Activated CD4-positive, CD25-positive, alpha-beta regulatory T cell treated with anti-CD3 and anti-CD28 coated beads, Interleukin-2, amount 50 U/mL, for 24 hours (primary cell): ENCODE results near the gene TPST2.
A peak's percentile ranks its signal among the peaks of the same experiment; 100 is the strongest.

Source experiments
- ATAC-seq, 2 donors: fragments of 150-1000 bp; cut with Tn5 transposase; one replicate each; pipeline ENCODE4 v1.10.0; 2021; ENCODE audit warnings: mild to moderate bottlenecking in 1 of 2, moderate library complexity in 1 of 2

Gene TPST2

DNA sequence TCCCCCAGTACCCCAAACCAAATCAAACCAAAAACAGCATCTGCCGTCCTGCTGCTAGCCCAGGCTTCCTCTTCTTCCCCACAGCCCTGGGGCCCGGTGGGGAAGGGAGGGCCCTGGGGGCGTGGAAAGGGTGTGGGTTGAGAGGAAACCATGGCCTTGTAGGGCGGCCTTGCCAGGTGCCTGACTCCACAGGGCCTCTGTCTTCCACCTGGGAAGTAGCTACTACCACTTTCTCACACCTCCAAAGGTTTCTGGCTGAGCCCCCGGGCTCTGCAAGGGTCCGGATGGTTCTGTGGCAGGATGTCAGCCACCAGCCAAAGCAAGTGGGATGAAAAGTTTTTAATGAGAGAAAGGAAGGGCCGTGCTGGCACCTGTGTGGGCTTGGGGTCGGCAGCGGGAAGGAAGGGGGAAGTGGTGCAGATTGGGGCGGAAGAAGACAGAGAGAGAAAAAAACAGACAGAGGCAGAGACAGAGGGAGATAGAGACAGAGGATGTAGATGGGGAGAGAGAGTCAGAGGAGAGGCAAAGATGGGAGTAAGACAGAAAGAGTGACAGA is 10.5 kb downstream of the TPST2 start:
- peak; percentile 89 to 92 for ATAC-seq

DNA sequence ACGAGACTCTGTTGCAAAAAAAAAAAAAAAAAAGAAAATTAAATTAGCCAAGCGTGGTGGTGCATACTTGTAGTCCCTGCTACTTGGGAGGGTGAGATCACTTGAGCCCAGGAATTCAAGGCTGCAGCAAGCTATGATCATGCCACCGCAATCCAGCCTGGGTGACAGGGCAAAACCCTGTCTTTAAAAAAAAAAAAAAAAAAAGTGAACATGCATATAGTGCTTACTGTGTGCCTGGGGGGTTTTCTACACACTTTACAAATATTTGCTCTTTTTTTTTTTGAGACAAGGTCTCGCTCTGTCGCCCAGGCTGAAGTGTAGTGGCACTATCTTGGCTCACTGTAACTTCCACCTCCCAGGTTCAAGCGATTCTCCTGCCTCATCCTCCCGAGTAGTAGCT is 12.9 kb downstream of the TPST2 start:
- ATAC-seq: no peak

DNA sequence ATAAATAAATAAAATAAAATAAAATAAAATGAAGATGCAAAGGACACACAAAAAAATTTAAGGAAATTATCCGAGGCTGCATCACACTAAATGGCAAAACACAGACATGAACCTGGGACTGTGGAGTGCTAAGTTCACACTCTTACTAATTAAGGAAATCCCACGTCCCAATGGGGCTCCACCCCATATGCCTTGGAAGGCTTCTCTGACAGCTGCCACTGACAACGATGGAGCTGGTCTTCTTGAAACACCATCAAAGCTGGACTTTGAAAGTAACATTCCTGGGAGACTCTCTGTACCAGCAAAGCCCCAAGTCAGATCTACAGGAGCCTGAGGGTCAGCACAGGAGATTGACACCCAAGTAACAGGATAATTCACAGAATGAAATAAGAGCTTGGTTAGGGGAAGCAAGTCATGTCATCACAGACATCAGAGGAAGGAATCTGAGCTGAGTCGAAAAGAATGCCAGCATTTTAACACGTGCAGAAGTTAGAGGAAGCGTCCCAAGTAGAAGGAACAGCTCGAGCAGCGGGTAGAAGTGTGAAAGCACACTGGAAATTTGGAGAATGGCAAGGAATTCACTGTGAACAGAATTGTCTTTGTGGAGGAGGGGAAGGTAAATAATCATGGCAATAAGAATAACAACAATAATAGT is 13.8 kb downstream of the TPST2 start:
- ATAC-seq: no peak

DNA sequence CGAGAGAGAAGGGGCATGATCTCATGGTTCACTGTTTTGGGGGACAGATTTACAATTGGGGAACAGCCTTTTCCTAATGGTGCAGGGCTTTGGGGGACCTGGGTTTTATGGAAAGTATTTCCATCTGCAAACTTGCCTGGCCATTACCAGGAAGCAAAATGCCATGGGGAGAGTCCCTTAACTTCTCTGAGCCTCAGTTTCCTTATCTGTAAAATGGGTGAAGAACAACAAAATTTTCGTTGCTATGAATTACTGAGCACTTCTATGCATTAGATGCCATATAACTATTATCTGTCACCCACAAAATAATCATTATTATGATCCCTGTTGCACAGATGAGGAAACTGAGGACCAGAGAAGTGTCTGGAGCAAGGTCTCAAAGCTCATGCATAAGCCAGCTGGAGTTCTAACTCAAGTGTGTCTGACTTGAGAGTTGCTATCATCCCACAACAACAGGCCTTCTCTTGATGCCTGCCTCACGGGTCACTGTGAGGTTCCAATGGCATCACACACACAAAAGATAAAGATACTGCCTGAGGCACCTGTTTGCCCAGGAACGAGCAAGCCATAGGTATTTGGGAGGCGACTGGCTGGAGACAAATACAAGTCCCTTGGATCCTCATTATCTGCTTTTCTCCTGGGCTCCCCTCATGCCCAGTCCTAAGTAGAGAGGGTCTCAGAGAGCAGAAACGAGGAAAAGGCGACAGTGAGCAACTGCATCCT is 15.8 kb downstream of the TPST2 start:
- ATAC-seq: no peak

DNA sequence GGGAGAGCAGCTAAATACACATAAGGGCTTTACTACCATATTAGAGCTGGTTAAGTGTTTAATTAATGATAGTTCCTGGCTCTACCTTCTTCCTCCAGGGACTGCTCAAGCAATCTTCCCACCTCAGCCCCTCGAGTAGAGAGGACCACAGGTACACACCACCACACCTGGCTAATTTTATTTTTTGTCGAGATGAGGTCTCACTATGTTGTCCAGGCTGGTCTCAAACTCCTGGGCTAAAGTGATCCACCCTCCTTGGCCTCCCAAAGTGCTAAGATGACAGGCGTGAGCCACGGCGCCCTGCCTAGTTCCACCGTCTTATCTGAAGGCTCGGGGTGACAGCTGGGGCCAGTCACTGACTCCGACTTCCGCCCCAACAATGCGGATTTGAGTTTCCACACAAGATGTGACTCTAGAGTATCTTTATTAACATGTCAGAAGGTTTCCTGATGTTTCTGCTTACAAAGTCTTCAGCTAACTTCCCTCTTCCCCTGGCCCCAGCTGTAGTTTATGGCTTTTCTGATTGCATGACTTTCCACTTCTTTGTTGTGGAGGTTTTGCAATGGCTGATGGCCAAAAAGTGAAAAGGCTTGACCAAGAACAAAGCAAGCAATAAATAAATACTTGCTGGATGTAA is 16.8 kb downstream of the TPST2 start:
- no peak for ATAC-seq

DNA sequence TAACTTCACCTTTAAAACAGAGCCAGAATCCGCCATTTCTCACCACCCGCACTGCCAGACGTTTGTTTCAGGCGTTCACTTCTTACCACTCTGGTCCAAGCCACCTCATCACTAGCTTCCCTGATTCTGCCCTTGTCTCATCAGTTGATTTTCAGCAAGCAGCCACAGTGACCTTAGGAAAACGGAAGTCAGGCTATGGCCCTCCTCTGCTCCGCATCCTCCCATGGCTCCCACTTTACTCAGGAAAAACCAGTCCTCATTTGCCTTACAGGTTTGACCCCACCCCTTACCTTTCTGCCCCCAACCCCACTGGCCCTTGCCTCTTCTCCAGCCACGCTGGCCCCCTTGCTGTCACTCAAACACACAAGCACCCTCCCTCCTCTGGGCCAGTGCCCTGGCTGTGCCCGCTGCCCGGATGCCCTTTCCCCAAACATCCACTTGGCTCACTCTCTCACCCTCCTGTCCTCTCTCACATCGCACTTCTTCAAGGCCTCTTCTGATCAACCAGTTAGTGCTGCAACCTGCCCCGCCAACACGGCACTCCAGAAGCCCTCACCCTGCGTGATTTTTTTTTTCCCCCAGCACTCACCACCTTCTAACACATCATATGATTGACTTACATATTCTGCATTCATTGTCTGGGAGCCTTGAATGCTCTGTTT is 18.9 kb downstream of the TPST2 start:
- no peak for ATAC-seq

DNA sequence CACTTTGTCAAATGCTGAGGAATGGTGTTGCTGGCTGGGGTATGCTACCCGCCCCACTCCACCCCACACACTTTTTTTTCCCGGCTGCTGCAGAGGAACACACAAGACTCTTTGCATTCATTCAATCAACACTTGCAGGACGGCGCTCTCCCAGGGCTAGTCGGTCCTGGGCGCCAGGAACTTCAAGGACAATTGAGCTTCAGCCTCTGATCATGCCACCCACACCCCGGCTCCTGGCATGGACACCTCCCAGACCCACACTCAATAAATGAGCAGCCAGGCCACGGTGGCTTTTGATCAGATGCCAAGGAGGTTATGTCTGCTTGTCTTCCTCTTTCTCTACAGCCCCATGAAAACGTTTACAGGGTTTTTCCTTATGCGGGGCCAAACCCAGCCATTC is 19.8 kb downstream of the TPST2 start:
- no peak for ATAC-seq

DNA sequence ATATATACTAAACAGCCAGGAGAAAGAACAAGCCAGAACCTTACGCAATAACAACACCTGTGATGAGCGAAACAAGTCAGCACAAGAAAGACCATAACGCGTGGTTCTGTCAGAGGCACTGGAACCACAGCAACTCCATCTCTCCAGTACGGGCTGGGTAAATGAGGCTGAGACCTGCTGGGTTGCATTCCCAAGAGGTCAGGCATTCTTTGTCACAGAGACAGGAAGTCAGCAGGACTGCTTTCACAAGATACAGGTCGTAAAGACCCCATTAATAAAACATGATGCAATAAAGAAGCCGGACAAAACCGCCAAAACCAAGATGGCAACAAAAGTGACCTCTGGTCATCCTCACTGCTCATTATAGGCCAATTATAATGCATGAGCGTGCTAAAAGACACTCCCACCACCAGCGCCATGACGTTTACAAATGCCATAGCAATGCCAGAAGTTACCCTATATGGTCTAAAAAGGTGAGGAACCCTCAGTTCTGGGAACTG is 21.7 kb downstream of the TPST2 start:
- no peak for ATAC-seq

DNA sequence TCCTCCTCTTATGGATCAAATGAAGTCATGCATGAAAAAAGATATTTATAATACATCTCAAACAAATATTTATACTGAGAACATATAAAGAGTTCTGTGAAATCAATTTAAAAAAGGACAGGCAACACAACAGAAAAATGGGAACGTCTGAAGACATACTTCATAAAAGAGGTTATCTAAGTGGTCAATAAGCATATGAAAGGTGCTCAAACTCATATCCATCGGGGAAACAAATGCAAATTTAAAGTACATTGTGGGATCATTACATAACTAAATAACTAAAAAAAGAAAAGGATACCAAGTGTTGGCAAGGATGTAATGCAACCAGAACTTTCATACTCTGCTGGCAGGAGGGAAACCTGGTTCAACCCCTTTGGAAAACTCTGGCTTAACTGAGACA is 22.3 kb downstream of the TPST2 start:
- no peak for ATAC-seq

DNA sequence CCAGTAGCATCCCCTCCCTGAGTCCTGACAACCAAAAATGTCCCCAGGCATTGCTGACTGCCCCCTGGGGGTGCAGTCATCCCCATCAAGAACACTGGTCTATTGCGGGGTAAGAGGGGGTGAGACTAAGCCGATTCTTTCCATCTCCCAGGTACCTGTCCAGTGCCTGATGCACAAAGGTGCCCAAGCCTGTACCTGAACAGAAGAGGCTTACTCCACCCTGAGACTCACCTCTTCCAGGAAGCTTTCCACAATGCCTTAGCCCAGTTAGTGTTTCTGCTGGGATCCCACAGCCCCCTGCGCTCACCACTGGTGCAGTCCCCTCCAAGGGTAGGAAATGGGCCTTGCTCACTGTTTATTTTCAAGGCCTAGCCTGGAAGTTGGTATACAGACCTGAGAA is 22.9 kb downstream of the TPST2 start:
- ATAC-seq: no peak

DNA sequence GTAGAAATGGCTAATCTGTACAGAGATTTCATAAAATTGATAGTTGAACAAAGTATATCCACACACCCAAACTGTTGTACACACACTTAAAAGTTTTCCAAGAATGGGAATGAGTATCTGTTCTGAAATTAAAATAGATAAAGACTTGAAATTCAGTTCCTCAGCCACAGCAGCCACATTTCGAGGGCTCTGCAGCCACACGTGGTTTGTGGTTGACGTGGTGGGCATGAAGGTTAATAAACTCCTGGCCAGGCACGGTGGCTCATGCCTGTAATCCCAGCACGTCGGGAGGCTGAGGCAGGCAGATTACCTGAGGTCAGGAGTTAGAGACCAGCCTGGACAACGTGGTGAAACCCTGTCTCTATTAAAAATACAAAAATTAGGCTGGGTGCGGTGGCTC is 24.0 kb downstream of the TPST2 start:
- no peak for ATAC-seq

DNA sequence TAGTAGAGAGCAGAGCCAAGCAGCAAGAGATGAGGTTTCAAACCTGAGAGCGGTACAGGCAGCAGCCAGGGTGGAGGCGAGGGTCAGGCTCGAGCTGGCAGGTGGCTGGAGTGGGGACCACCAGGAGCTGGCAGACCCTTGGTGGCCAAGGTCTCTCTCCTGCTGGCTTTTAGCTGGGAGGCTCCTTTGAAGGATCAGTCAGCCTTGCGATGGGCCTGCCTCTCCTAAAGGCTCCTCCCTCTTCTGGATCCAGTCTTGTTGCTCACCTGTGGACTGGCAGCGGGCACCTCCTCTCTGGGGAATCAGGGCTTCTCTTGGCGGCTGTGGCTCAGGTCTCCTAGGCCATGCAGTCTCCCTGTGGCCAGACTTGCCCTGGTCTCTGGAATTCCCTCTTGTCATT is 24.8 kb downstream of the TPST2 start:
- ATAC-seq: no peak

DNA sequence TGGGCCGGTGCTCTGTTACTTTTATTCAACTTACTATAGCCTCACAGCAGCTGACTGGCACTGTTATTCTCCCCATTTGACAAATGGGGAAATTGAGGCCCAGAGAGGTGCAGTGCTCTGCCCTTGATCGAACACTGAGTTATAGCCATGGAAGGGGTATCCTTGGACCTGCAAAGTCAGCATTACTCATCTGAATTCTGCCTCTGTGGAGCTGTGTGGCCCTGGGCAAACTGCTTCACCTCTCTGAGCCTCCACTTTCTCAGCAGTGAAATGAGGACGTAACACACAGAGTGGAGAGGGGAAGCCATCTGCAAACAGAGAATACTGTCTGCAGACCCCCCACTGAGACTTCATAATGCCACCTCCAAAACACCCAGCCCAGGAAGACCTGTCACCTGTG is 25.3 kb downstream of the TPST2 start:
- no peak for ATAC-seq

DNA sequence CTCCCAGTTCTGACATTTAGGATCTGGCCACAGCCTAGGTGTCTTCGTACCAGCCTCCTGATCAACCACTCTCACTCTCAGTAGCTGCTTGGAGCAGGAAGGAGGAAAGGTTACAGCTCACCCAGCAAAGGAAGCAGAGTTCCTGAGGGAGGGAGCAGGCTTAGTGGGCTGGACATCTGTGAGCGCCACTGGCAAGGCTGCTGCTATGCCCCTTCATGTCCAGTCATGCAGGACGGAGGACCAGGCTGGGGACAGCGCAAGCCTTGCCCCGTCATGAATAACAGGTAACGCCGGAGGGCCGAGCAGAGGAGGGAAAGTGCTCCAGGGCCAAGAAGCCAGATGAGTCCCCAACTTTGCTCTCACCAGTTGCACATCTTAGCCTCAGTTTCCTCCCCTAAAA is 25.8 kb downstream of the TPST2 start:
- no peak for ATAC-seq

DNA sequence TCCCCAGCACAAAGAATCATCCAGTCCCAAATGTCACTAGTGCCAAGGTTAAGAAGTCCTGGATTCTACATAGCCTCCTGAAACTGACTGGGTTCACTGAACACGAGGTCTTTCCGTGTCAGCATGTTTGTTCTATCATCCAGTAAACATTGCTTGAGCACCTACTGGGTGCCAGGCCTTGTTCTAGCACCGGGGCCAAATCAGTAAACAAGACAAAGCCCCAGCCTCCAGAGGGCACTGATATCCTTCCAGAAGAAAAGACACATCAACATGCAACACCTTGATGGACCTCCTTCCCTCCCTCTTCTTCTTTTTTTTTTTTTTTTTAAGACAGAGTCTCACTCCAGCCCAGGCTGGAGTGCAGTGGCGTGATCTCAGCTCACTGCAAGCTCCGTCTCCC is 26.9 kb downstream of the TPST2 start:
- ATAC-seq: no peak

DNA sequence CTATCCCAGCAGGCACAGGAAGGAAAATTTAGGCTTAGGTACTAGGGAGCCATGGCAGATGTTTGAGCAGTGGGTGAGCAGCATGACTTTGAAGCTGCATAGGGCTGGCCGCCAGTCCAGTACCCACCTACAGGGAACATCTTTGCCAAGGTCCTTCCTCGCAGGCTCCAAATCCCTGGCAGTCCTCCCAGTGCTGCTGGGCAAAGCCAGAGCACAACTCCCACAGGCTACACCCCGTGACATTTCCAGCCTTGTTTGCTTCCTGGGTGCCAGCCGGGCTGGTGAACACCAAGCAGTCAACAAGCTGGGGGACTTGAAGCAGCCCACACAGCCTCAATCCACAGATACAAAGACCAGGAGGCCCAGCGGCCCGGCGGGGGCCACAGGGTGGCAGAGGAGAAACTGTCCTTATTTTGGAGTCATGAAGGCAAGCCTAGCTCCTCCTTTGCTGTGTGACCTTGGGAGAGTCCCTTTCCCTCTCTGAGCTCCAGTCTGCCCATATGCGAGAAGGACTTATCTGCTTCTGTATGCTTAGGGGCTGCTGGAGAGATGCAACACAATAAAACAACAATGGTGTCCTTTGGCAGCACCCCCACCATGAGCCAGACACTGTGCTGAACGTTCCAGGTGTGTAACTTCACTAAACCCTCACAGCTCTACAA is 28.0 kb downstream of the TPST2 start:
- no peak for ATAC-seq

DNA sequence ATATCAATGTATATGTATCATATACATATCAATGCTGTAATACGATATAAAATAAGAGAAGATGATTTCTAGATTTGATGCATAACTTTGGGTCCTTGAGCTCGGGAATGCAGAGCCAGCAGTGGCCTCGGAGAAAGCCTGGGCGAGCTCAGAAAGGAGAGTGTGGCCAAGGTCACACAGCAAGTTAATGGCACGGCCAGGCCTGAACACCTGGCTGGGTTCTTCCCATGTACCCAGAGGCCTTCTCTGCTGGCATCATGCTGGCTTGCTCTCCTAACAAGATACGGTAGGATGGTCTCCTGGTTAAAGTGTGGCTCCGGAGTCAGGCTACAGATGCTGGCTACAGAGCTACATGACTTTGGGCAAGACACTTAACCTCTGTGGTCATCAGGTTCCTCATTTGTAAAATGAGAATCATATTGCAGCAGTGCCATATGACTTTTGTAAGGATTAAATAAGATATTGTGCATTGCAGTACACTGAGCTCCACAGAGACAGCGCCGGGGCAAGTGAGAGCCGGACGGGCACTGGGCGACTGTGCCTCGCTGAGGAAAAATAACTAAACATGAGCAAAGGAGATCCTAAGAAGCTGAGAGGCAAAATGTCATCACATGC is 29.9 kb downstream of the TPST2 start:
- no peak for ATAC-seq

DNA sequence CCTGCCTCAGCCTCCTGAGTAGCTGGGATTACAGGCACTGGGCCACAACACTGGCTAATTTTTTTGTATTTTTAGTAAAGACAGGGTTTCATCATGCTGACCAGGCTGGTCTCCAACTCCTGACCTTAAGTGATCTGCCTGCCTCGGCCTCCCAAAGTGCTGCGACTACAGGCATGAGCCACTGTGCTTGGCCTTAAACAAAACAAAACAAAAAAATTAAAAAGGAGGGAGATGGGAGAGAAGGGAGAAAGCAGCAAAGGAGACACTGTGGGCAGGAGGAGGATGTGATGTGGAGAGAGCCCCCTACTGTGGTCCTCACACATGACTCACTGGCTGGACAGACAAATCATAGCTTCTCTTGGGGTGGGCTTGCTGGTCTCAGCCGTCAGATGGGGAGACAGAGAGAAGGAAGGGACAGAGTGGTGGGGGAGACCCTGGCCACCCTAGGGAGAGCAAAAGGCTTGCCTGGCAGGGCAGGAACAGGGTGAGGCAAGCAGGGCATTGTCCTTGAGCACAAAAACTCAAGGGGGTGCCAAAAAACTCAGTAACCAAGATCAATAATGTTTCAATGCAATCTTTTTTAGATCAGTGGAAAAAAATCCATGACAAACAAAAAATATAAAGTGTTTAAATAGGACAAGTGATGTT is 31.6 kb downstream of the TPST2 start:
- ATAC-seq: no peak

DNA sequence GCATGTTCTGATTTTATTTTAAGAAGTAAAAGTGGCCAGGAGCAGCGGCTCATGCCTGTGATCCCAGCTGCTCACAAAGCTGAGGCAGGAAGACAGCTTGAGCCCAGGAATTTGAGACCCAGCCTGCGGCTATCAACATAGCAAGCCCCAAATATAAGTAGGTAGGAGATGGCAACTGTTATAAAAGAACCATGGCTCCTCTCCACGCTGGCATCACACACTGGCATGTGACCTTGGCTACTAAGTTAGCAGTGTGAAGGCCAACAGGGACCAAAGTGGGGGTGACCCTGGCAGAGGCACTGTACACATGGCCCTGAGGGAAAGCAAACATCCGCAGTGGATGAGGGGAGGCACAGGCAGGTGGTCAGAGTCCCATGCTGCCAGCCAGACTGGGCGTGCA is 33.0 kb downstream of the TPST2 start:
- no peak for ATAC-seq

DNA sequence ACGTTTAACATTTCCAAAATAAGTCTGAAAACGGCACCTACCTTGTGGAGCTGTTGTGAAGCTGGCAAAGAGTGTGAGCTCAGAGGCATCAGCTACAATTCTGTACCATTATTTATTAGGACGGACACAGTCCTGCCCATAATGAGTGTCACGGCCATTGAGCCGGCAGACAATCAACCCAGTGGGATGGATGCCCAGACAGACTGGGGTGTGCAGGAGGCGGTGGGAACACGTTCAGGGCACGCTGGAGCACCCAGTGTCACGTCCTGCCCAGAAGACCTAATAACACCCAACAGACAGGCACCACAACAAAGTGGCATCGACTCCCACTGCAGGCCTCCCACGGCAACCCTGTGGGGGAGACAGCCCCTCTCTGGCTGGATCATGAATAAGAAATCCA is 34.5 kb downstream of the TPST2 start:
- no peak for ATAC-seq

DNA sequence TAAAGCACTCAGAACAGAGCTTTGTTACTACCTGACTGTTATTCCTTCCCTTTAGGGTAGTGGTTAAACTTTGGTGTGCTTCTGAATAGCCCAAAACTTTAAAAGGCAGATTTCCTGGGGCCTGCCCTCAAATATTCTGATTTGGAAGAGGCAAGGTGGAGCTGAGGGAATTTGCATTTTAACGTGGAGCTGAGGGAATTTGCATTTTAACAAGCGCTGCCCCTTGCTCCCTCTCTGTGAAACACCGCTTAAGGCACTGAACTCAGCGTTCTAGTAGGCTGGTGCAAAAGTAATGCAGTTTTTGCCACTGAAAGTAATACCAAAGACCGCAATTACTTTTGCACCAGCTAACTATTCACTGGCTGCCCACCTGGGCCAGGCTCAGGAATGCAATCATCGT is 35.0 kb downstream of the TPST2 start:
- ATAC-seq: no peak
